PC-9 (cell line): Measurements from ENCODE around the gene NUP133. TPM values are rescaled to one million over a fixed set of nuclear protein-coding genes. Genes with fewer than 3 reads are reported as not detected.

Experiments
- BruUV-seq: library from RNA; stranded (reverse); fragments of 400-500 nt; replicated peaks from 2 replicates; lab custom pipeline; 2021; lab: Mats Ljungman, UMichigan
- CTCF ChIA-PET: fragments of 300-600 bp; sonication (Branson Sonifier 250); formaldehyde crosslinking; loops from one replicate; lab custom pipeline; 2022; ENCODE audit warnings: antibody characterized with exemption; lab: Charles Lee
- POLR2A ChIA-PET: fragments of 300-600 bp; sonication (Branson Sonifier 250); formaldehyde crosslinking; loops from one replicate; lab custom pipeline; 2022; ENCODE audit warnings: antibody characterized with exemption; ENCODE audit not compliant: unreplicated experiment; lab: Charles Lee
- DNase-seq, 2 experiments: peaks; one replicate each; pipeline versions ENCODE4 v3.0.0 to v3.0.0-alpha.2; 2015 to 2022; ENCODE audit warnings: mixed read lengths in 1 of 2
- H2AFZ ChIP-seq: fragments of 200-600 bp; sonication (generic); 2 replicates; pipeline ENCODE4 v1.8.1; 2017; ENCODE audit warnings: antibody characterized with exemption
- H3F3A ChIP-seq: fragments of 200-600 bp; sonication (generic); 2 replicates; pipeline ENCODE4 v1.8.1; 2017; ENCODE audit warnings: antibody characterized with exemption, mild to moderate bottlenecking, low read depth; ENCODE audit not compliant: insufficient read depth
- H3K27ac ChIP-seq: fragments of 200-600 bp; sonication (generic); 2 replicates; pipeline ENCODE4 v1.6.1; 2016; ENCODE audit warnings: mixed run types
- H3K27me3 ChIP-seq: fragments of 200-600 bp; sonication (generic); 2 replicates; pipeline ENCODE4 v1.6.1; 2016; ENCODE audit warnings: low read depth, mixed run types; ENCODE audit not compliant: insufficient read depth
- H3K36me3 ChIP-seq: fragments of 200-600 bp; sonication (generic); 2 replicates; pipeline ENCODE4 v1.6.1; 2016; ENCODE audit warnings: low read depth, mixed run types
- H3K4me1 ChIP-seq: fragments of 200-600 bp; sonication (generic); replicated peaks from 2 replicates; pipeline ENCODE4 v1.6.1; 2016; ENCODE audit warnings: mixed run types; ENCODE audit not compliant: insufficient read depth
- H3K4me2 ChIP-seq: fragments of 200-600 bp; sonication (generic); 2 replicates; pipeline ENCODE4 v1.6.1; 2017; ENCODE audit warnings: mixed run types
- H3K4me3 ChIP-seq: fragments of 200-600 bp; sonication (generic); 2 replicates; pipeline ENCODE4 v1.6.1; 2016; ENCODE audit warnings: mixed run types
- H3K79me2 ChIP-seq: fragments of 200-600 bp; sonication (generic); 2 replicates; pipeline ENCODE4 v1.6.1; 2017; ENCODE audit warnings: low read depth, mixed run types
- H3K9me2 ChIP-seq: fragments of 200-600 bp; sonication (generic); 2 replicates; pipeline ENCODE4 v1.8.1; 2017; ENCODE audit warnings: mild to moderate bottlenecking; ENCODE audit not compliant: insufficient read depth
- H3K9me3 ChIP-seq: fragments of 200-600 bp; sonication (generic); 2 replicates; pipeline ENCODE4 v1.8.1; 2016; ENCODE audit warnings: low read depth; ENCODE audit not compliant: insufficient read depth
- H4K20me1 ChIP-seq: fragments of 200-600 bp; sonication (generic); 2 replicates; pipeline ENCODE4 v1.8.1; 2017; ENCODE audit not compliant: insufficient read depth
- CTCF ChIP-seq: fragments of 200-600 bp; sonication (generic); conservative IDR thresholded peaks from 2 replicates; pipeline ENCODE4 v1.6.1; 2017; ENCODE audit warnings: mixed run types, antibody characterized with exemption, mild to moderate bottlenecking, moderate library complexity
- EZH2 ChIP-seq: fragments of 200-600 bp; sonication (generic); IDR thresholded peaks from 2 replicates; pipeline ENCODE4 v1.8.0; 2017; ENCODE audit warnings: antibody characterized with exemption, low read depth
- intact Hi-C: fragments of 100-400 bp; cut with micrococcal nuclease; formaldehyde crosslinking; loops from one replicate; pipeline ENCODE4 v1.10.0; 2022; ENCODE audit not compliant: unreplicated experiment
- total RNA-seq: library from RNA; stranded (reverse); gene quantifications from 2 replicates; pipeline ENCODE4 v1.2.3, GENCODE V29; 2021

The NUP133 gene
- total RNA-seq, 1 experiment from 2014 or later = 38.5 TPM

GRCh38 chr1:229392936-229393335, 115.2 kb downstream of the NUP133 start:
- Histone ChIP-seq H3K27ac (no peak overlapping the region), H3F3A (peaks cover 7% of the 10 kb centered on the region; the same call in 1 of the 2 replicates), H3K9me3 (no peaks in the 10 kb centered on the region), H3K27me3 (peaks cover 30% of the 10 kb centered on the region), H3K36me3 (no peaks in the 10 kb centered on the region), H3K79me2 (no peaks in the 10 kb centered on the region), H3K4me2 (no peak overlapping the region), H4K20me1 (no peaks in the 10 kb centered on the region), H2AFZ (no peak overlapping the region), H3K9me2 (no peaks in the 10 kb centered on the region), H3K4me3 (no peak overlapping the region), H3K4me1 (peaks cover 15% of the 10 kb centered on the region)
- intact Hi-C loops = no loop called here
- TF ChIP-seq CTCF (no peak), EZH2 (no peak)
- POLR2A ChIA-PET = no interaction called here
- BruUV-seq = no TSS peak
- CTCF ChIA-PET = no interaction called here
- DNase-seq = no peak

Other genes starting within 250 kb of the NUP133 start
- 29.0 and 33.7 TPM in 2 replicates for gene RAB4A, start 237.2 kb downstream of the NUP133 start, total RNA-seq
- 6.7 and 7.4 TPM in 2 replicates for gene CCSAP, start 165.3 kb downstream of the NUP133 start, total RNA-seq
- gene ACTA1, start 74.2 kb downstream of the NUP133 start, total RNA-seq = not detected in 2 replicates
- gene ABCB10, start 50.4 kb upstream of the NUP133 start, total RNA-seq = 9.4 and 12.1 TPM in 2 replicates
- gene TAF5L, start 117.8 kb upstream of the NUP133 start, total RNA-seq = 12.1 and 16.4 TPM in 2 replicates
- 6.6 and 7.7 TPM in 2 replicates for gene URB2, start 117.9 kb upstream of the NUP133 start, total RNA-seq